Measurements from ENCODE around the gene NUP50. TPM values are rescaled to one million over a fixed set of nuclear protein-coding genes. Genes with fewer than 3 reads are reported as not detected.

The NUP50 gene
- 64.2 TPM for total RNA-seq
- polyA plus RNA-seq (ENCODE audit: insufficient read depth, low read depth, low replicate concordance): 11.3 TPM
- long read RNA-seq, donor 1, full-length matches to known transcripts: 3 of 3 reads
- long read RNA-seq, donor 1, partial matches to known transcripts: 0 of 3 reads
- long read RNA-seq, donor 1, other reads (novel, unspliced or antisense): 0 of 3 reads
- long read RNA-seq, donor 2, full-length matches to known transcripts: 6 of 6 reads
- long read RNA-seq, donor 2, partial matches to known transcripts: 0 of 6 reads
- long read RNA-seq, donor 2, other reads (novel, unspliced or antisense): 0 of 6 reads
- long read RNA-seq, donor 3, full-length matches to known transcripts: 17 of 17 reads
- long read RNA-seq, donor 3, partial matches to known transcripts: 0 of 17 reads
- long read RNA-seq, donor 3, other reads (novel, unspliced or antisense): 0 of 17 reads
- long read RNA-seq, donor 4, full-length matches to known transcripts: 11 of 11 reads
- long read RNA-seq, donor 4, partial matches to known transcripts: 0 of 11 reads
- long read RNA-seq, donor 4, other reads (novel, unspliced or antisense): 0 of 11 reads
- long read RNA-seq, donor 5: 0 reads
- long read RNA-seq, donor 6, full-length matches to known transcripts: 5 of 5 reads
- long read RNA-seq, donor 6, partial matches to known transcripts: 0 of 5 reads
- long read RNA-seq, donor 6, other reads (novel, unspliced or antisense): 0 of 5 reads
- long read RNA-seq, donor 7, full-length matches to known transcripts: 39 of 57 reads
- long read RNA-seq, donor 7, partial matches to known transcripts: 4 of 57 reads
- long read RNA-seq, donor 7, other reads (novel, unspliced or antisense): 14 of 57 reads
- long read RNA-seq, donor 8, full-length matches to known transcripts: 6 of 6 reads
- long read RNA-seq, donor 8, partial matches to known transcripts: 0 of 6 reads
- long read RNA-seq, donor 8, other reads (novel, unspliced or antisense): 0 of 6 reads
- long read RNA-seq, donor 9, full-length matches to known transcripts: 5 of 5 reads
- long read RNA-seq, donor 9, partial matches to known transcripts: 0 of 5 reads
- long read RNA-seq, donor 9, other reads (novel, unspliced or antisense): 0 of 5 reads
- long read RNA-seq, donor 10, full-length matches to known transcripts: 4 of 4 reads
- long read RNA-seq, donor 10, partial matches to known transcripts: 0 of 4 reads
- long read RNA-seq, donor 10, other reads (novel, unspliced or antisense): 0 of 4 reads

GRCh38 chr22:45163451-45164269 is at the start of gene NUP50:
Gene NUP50, plus strand, starts transcription at chr22:45163925. Its CDS starts 4,253 bp downstream, at chr22:45168178.
- H3K9ac ChIP-seq (ENCODE audit: low read length in 3 of 3): peak within 1 kb of the TSS; percentile 62 to 82 (median 82)
- H3K9me3 ChIP-seq (ENCODE audit: control insufficient read depth in 2 of 3, insufficient read depth in 1 of 3, low read length in 3 of 3): no peaks in the 10 kb centered on the region
- FAIRE-seq (no peak), DNase-seq (peak; percentile 96 to 98 (median 98))
- intact Hi-C loops (cut with DNase I): no loop called here
- H3K4me3 ChIP-seq (ENCODE audit: low read length in 3 of 3): peak within 1 kb of the TSS; percentile 68 to 87 (median 77)
- peaks cover 3 to 6% (median 3%) of the 10 kb centered on the region in 3 donors for H3K36me3 ChIP-seq (ENCODE audit: control insufficient read depth in 2 of 3, insufficient read depth in 3 of 3, low read length in 3 of 3)
- H3K27ac ChIP-seq (ENCODE audit: low read depth in 2 of 2, low read length in 2 of 2): peak within 1 kb of the TSS; percentile 83 to 86
- H3K27me3 ChIP-seq (ENCODE audit: control insufficient read depth, insufficient read depth, low read length): no peaks in the 10 kb centered on the region
- peak; percentile 1 for TF ChIP-seq CTCF (IDR thresholded peaks at IDR 0.05; ENCODE audit: borderline replicate concordance, extremely low read depth, insufficient read depth)
- peaks cover 2 to 24% (median 16%) of the 10 kb centered on the region in 3 donors for H3K4me1 ChIP-seq (ENCODE audit: control insufficient read depth in 2 of 3, insufficient read depth in 2 of 3, low read depth in 1 of 3, low read length in 3 of 3)

GRCh38 chr22:45120440-45120839 is 43.3 kb upstream of the NUP50 start:
- H3K4me1 ChIP-seq (ENCODE audit: control insufficient read depth in 2 of 3, insufficient read depth in 2 of 3, low read depth in 1 of 3, low read length in 3 of 3): no peaks in the 10 kb centered on the region
- intact Hi-C loops (cut with DNase I): no loop called here
- TF ChIP-seq CTCF (IDR thresholded peaks at IDR 0.05; ENCODE audit: borderline replicate concordance, extremely low read depth, insufficient read depth): no peak
- H3K27me3 ChIP-seq (ENCODE audit: control insufficient read depth, insufficient read depth, low read length): no peaks in the 10 kb centered on the region
- no peak overlapping the region for H3K4me3 ChIP-seq (ENCODE audit: low read length in 3 of 3)
- no peaks in the 10 kb centered on the region for H3K36me3 ChIP-seq (ENCODE audit: control insufficient read depth in 2 of 3, insufficient read depth in 3 of 3, low read length in 3 of 3)
- DNase-seq (no peak), FAIRE-seq (no peak)
- no peak overlapping the region for H3K9ac ChIP-seq (ENCODE audit: low read length in 3 of 3)
- H3K27ac ChIP-seq (ENCODE audit: low read depth in 2 of 2, low read length in 2 of 2): no peak overlapping the region
- no peaks in the 10 kb centered on the region for H3K9me3 ChIP-seq (ENCODE audit: control insufficient read depth in 2 of 3, insufficient read depth in 1 of 3, low read length in 3 of 3)

GRCh38 chr22:45120931-45121330 is 42.8 kb upstream of the NUP50 start:
- Histone ChIP-seq H3K9ac (ENCODE audit: low read length in 3 of 3) (no peak overlapping the region), H3K4me3 (ENCODE audit: low read length in 3 of 3) (no peak overlapping the region), H3K36me3 (ENCODE audit: control insufficient read depth in 2 of 3, insufficient read depth in 3 of 3, low read length in 3 of 3) (no peaks in the 10 kb centered on the region), H3K27ac (ENCODE audit: low read depth in 2 of 2, low read length in 2 of 2) (no peak overlapping the region), H3K27me3 (ENCODE audit: control insufficient read depth, insufficient read depth, low read length) (no peaks in the 10 kb centered on the region), H3K4me1 (ENCODE audit: control insufficient read depth in 2 of 3, insufficient read depth in 2 of 3, low read depth in 1 of 3, low read length in 3 of 3) (no peaks in the 10 kb centered on the region), H3K9me3 (ENCODE audit: control insufficient read depth in 2 of 3, insufficient read depth in 1 of 3, low read length in 3 of 3) (no peaks in the 10 kb centered on the region)
- DNase-seq (no peak), FAIRE-seq (no peak)
- TF ChIP-seq CTCF (IDR thresholded peaks at IDR 0.05; ENCODE audit: borderline replicate concordance, extremely low read depth, insufficient read depth): no peak
- intact Hi-C loops (cut with DNase I): no loop called here
